CD4-positive, alpha-beta T cell treated with Interleukin-15 for 4 hours (primary cell): ENCODE measurements around the gene SLC5A4.
"Not testable (repeated sequence)": the region's sequence is repeated elsewhere in the genome, so short reads cannot be mapped to it uniquely, and the experiment has no call there.

ENCODE experiments used
- DNase-seq: peaks from one replicate; pipeline ENCODE4 v3.0.0-alpha.2; 2020; ENCODE audit warnings: low spot score

The SLC5A4 gene

GRCh38 chr22:32199961-32200360 is 55.2 kb downstream of the SLC5A4 start:
- no peak for DNase-seq

GRCh38 chr22:32199341-32199740 is 55.8 kb downstream of the SLC5A4 start:
- DNase-seq = no peak

GRCh38 chr22:32197553-32198226 is 57.5 kb downstream of the SLC5A4 start:
- DNase-seq = not testable (repeated sequence)

GRCh38 chr22:32195900-32196299 is 59.2 kb downstream of the SLC5A4 start:
- DNase-seq = not testable (repeated sequence)

- DNase-seq = not testable (repeated sequence)
Measured at GRCh38 chr22:32193346-32193745, 61.8 kb downstream of the SLC5A4 start.

GRCh38 chr22:32191021-32191420 is 64.1 kb downstream of the SLC5A4 start:
- DNase-seq = not testable (repeated sequence)

GRCh38 chr22:32185821-32186220 is 69.3 kb downstream of the SLC5A4 start:
- no peak for DNase-seq

GRCh38 chr22:32183625-32184024 is 71.5 kb downstream of the SLC5A4 start:
- DNase-seq = no peak

- DNase-seq = no peak
Measured at GRCh38 chr22:32181043-32181442, 74.1 kb downstream of the SLC5A4 start.

- DNase-seq = no peak
Measured at GRCh38 chr22:32177221-32177765, 77.9 kb downstream of the SLC5A4 start.

- DNase-seq = no peak
Measured at GRCh38 chr22:32175683-32176644, 79.2 kb downstream of the SLC5A4 start.

GRCh38 chr22:32175115-32175514 is 80.0 kb downstream of the SLC5A4 start:
- no peak for DNase-seq
